K562 (cell line): ENCODE measurements around the gene ATG12. TPM values are rescaled to one million over a fixed set of nuclear protein-coding genes. Genes with fewer than 3 reads are reported as not detected.

Source experiments
- ETV6 ChIP-seq, 3 experiments: fragments of 150-350 bp in 1 of 3; sonication (generic) in 1 of 3; formaldehyde crosslinking in 1 of 3; IDR thresholded peaks; 2 replicates each; pipeline versions ENCODE4 v1.6.1 to v1.8.0; 2014 to 2022; ENCODE audit warnings: borderline replicate concordance in 2 of 3, low read depth in 2 of 3, antibody characterized with exemption in 1 of 3, low read length in 1 of 3, mild to moderate bottlenecking in 1 of 3, missing genetic modification reagents in 1 of 3
- GABPB2 ChIP-seq: fragments of 250-450 bp; sonication (Bioruptor Pico); conservative IDR thresholded peaks from 2 replicates; pipeline ENCODE4 v1.5.1; 2021; ENCODE audit warnings: mild to moderate bottlenecking
- GTF2F1 ChIP-seq: IDR thresholded peaks from 2 replicates; pipeline ENCODE4 v1.6.1; 2011; ENCODE audit warnings: low read depth, low read length, improper control_type of control experiment
- TEAD2 ChIP-seq: fragments of 450-650 bp; IDR thresholded peaks from 2 replicates; pipeline ENCODE4 v1.6.1; 2016; ENCODE audit warnings: missing genetic modification characterization, control low read depth, missing compliant biosample characterization
- TFAM ChIP-seq: fragments of 250-450 bp; sonication (Bioruptor Pico); conservative IDR thresholded peaks from 2 replicates; pipeline ENCODE4 v1.5.0; 2021; ENCODE audit warnings: mild to moderate bottlenecking, moderate library complexity
- ZBTB12 ChIP-seq: fragments of 250-450 bp; sonication (Bioruptor Pico); IDR thresholded peaks from 2 replicates; pipeline ENCODE4 v1.4.0; 2020
- ZC3H11A ChIP-seq: IDR thresholded peaks from 2 replicates; pipeline ENCODE4 v1.6.1; 2012; ENCODE audit warnings: low read depth, low read length, improper control_type of control experiment
- ZKSCAN1 ChIP-seq: fragments of 150-350 bp; IDR thresholded peaks from 2 replicates; pipeline ENCODE4 v1.6.1; 2016; ENCODE audit warnings: low read depth, low read length
- ZNF282 ChIP-seq: sonication (generic); formaldehyde crosslinking; IDR thresholded peaks from 2 replicates; pipeline ENCODE4 v1.8.1; 2023; ENCODE audit warnings: missing genetic modification reagents
- polyA plus RNA-seq, 8 experiments: library from polyadenylated mRNA; depleted of rRNA in 4 of 8; stranded (reverse) in 5 of 8; unstranded in 3 of 8; fragments of >200 nt; fragmentation: Nextera tagmentation in 2 of 8; fragmentation: Illumina TruSeq in 1 of 8; extraction: Ambion mirVana in 2 of 8; extraction: Trizol in 1 of 8; gene quantifications; 2 replicates each; pipeline versions ENCODE4 v1.2.1 to v1.2.3, GENCODE V29; 2011 to 2014; ENCODE audit warnings: inconsistent platforms in 1 of 8, missing spikeins in 1 of 8
- total RNA-seq, 7 experiments: library from RNA; depleted of rRNA in 6 of 7; stranded (reverse); fragments of >200 nt in 6 of 7; fragmentation: Illumina TruSeq in 2 of 7; extraction: Trizol in 2 of 7; gene quantifications; 2 replicates each; pipeline versions ENCODE4 v1.2.1 to v1.2.3, GENCODE V29; 2011 to 2021; ENCODE audit warnings: low replicate concordance in 1 of 7
- TF ChIP-seq, protein P1 (sequence below), 3 experiments: fragments of 200-800 bp in 1 of 3; fragments of 250-450 bp in 1 of 3; fragments of 450-650 bp in 1 of 3; sonication (Bioruptor Pico) in 1 of 3; sonication (Bioruptor generic) in 1 of 3; formaldehyde crosslinking in 1 of 3; IDR thresholded peaks; 2 replicates each; pipeline versions ENCODE4 v1.6.1 to v1.8.0; 2016 to 2022; ENCODE audit warnings: mild to moderate bottlenecking in 2 of 3, missing genetic modification characterization in 2 of 3, missing compliant biosample characterization in 1 of 3, moderate library complexity in 1 of 3
- TF ChIP-seq, protein P2 (sequence below): fragments of 450-650 bp; conservative IDR thresholded peaks from 2 replicates; pipeline ENCODE4 v1.6.1; 2016; ENCODE audit warnings: missing genetic modification characterization, low read depth, mild to moderate bottlenecking, control low read depth, missing compliant biosample characterization

Gene ATG12
- total and polyA plus RNA-seq, 9 of the 15 experiments (the other 6 are each of a cell fraction or from before 2014, with no cell fraction given), result 21.6 to 132 (median 61.3) TPM

GRCh38 chr5:115812372-115812771, 29.0 kb downstream of the ATG12 start (continued):
- TF ChIP-seq, protein P1, sequence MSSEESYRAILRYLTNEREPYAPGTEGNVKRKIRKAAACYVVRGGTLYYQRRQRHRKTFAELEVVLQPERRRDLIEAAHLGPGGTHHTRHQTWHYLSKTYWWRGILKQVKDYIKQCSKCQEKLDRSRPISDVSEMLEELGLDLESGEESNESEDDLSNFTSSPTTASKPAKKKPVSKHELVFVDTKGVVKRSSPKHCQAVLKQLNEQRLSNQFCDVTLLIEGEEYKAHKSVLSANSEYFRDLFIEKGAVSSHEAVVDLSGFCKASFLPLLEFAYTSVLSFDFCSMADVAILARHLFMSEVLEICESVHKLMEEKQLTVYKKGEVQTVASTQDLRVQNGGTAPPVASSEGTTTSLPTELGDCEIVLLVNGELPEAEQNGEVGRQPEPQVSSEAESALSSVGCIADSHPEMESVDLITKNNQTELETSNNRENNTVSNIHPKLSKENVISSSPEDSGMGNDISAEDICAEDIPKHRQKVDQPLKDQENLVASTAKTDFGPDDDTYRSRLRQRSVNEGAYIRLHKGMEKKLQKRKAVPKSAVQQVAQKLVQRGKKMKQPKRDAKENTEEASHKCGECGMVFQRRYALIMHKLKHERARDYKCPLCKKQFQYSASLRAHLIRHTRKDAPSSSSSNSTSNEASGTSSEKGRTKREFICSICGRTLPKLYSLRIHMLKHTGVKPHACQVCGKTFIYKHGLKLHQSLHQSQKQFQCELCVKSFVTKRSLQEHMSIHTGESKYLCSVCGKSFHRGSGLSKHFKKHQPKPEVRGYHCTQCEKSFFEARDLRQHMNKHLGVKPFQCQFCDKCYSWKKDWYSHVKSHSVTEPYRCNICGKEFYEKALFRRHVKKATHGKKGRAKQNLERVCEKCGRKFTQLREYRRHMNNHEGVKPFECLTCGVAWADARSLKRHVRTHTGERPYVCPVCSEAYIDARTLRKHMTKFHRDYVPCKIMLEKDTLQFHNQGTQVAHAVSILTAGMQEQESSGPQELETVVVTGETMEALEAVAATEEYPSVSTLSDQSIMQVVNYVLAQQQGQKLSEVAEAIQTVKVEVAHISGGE (CRISPR knock-in tag; IDR thresholded peaks at IDR 0.05), result no peak
- TF ChIP-seq GABPB2 (CRISPR knock-in tag) (no peak), ZC3H11A (no peak), TFAM (CRISPR knock-in tag) (no peak), ETV6 (IDR thresholded peaks at IDR 0.05; ENCODE audit: borderline replicate concordance in 1 of 2, low read depth in 2 of 2, low read length in 1 of 2) (no peak), ETV6 (CRISPR knock-in tag; IDR thresholded peaks at IDR 0.05; ENCODE audit: borderline replicate concordance) (no peak), TEAD2 (no peak), GTF2F1 (no peak), ZKSCAN1 (no peak), ZNF282 (CRISPR knock-in tag) (no peak), ZBTB12 (CRISPR knock-in tag) (no peak)
- TF ChIP-seq, protein P2, sequence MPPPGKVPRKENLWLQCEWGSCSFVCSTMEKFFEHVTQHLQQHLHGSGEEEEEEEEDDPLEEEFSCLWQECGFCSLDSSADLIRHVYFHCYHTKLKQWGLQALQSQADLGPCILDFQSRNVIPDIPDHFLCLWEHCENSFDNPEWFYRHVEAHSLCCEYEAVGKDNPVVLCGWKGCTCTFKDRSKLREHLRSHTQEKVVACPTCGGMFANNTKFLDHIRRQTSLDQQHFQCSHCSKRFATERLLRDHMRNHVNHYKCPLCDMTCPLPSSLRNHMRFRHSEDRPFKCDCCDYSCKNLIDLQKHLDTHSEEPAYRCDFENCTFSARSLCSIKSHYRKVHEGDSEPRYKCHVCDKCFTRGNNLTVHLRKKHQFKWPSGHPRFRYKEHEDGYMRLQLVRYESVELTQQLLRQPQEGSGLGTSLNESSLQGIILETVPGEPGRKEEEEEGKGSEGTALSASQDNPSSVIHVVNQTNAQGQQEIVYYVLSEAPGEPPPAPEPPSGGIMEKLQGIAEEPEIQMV, result no peak
- TF ChIP-seq, all 486 proteins: peak for 0
